Hematopoietic multipotent progenitor cell treated with erythropoietin and hydrocortisone succinate and interleukin-3 and kit ligand, for 6 days (in vitro differentiated cells): ENCODE results near the gene PCK2.
A peak's percentile ranks its signal among the peaks of the same experiment; 100 is the strongest.

Experiments
- DNase-seq: peaks from one replicate; pipeline ENCODE4 v3.0.0-alpha.2; 2015

PCK2 gene

DNA sequence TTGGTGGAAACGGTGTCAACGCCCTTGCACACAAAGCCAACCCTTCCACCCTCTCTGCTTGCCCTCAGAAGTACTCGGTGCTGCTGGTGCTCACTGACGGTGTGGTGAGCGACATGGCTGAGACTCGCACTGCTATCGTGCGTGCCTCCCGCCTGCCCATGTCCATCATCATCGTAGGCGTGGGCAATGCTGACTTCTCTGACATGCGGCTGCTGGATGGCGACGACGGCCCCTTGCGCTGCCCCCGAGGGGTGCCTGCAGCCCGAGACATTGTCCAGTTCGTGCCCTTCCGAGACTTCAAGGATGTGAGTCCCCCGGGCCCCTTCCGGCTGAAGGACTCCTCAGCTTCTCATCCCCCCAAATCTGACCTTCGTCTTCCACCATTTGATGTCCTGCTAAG, 17.0 kb upstream of the PCK2 start:
- no peak for DNase-seq

DNA sequence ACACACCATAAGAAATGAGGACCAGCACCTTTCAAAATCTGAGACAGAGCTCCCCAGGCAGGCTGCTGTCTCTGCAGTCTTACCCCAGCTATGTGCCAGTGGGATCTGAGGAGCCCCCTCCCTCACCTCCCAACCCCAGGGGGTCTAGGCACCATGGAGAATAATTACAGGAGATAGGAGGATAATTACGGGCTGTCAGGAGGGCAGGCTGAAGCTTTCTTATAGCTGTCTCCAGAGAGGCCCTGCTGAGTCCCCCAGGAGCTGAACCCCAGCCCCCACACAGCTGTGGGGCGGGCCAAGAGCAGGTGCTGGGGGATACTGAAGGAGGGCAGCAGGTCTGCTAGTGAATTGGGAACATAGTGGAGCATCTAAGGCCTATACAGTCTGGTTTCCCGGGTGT, 16.0 kb upstream of the PCK2 start:
- no peak for DNase-seq

DNA sequence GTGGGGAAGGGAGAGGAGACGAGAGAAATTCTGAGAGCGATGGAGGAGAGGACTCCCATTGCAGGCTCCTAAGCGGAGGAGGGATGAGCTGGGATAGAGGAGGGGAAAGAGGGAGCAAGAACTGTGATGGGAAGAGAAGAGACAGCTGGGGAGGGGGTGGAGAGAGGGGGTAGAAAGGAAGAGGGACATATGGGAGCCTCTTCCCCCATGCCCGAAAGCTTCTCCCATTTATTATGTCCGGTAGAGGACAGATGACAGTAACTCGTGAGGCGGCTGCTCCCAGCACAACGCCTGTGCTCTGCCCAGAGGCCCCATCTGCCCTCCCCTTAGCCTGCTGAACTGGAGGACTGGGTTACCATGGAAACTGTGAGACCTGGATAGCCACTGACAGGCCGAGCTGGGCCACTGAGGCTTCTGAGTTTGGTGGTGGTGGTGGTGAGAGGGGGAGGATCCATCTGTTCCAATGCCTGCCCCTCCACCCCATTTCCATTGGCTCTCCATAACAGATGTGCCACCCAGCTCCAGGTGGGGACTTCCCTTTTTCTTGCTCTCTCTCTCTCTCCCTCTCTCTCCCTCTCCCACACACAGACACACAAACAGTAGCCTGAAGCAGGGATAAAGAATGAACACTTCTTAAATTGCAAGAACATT, 14.5 kb upstream of the PCK2 start:
- DNase-seq, result peak; percentile 23

DNA sequence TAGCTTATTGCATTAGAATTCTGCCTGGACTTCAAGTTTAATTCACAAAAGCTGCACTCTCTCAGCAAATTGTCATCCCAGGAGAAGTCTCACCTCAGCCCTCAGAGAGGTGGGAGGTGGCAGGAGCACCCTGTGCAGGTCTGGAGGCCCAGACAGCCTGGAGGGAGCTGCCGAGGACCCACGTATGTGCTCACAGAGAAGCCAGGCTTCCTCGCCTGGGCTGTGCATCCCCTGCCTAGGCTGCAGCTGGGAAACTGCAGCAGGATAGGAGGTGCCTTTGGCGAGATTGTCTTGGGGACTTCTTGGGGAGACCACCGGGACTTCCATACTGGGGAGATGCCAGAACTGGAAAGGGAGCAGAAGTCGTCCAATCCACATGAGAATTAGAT, 14.0 kb upstream of the PCK2 start:
- DNase-seq, result no peak

DNA sequence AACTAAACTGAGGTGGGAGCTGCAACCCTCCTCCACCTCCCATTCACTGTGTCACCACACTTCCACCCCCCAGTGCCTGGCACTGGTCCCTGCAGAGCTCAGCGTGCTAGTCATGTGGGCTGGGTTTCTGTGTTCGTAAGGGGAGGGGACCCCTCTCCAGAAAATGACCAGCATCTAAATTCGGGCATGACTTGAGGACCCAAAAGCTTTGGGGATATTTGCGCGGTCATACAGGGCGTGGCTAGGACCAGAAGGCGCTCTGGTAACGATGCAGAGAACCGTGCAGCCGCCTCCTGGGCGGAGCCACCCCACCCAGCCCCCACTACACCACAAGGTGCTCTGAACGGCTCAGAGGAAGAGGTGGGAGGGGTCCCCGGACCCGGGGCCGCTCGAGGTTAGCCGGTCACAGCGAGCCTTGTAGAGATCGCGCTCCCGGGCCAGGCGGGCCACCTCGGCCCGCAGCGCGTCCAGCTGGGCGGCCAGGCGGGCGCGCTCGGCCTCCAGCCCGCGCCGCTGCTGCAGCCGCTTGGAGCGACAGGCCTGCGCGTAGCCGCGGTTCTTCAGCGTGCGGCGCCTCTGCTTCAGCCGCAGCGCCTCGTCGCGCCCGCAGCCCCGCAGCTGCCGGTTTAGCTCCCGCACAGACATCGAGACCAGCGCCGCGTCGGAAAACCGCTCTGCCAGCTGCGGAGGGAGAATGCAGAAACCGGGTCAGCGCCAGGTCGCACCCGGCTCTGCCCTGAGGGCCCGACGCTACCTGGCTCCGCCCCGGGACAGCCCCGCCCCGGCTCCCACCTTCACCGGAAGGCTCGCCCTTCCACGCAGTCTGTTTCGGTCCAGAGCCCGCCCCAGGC, 13.0 kb upstream of the PCK2 start:
- peak; percentile 76 for DNase-seq

DNA sequence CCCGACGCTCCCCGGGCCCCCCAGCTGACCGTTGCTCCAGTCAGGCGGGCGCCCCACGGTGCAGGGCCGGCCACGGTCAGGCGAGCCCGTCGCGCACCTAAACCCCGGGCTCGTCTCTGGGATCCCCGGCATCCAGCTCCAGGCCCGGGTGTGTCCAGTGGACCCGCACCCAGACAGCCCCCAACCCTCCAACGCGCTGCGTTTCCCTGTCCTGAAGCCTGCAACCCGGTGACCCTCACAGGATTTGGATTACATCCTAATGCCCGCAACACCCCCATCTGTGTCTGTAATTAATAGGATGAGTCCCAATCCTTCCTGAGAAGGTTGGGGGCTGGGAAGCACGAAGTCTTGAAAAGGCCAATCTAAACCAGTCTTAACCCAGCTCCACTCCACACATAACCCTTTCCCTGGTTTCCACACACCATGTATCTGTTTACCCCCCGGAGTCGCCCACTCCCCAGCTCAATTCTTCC, 12.3 kb upstream of the PCK2 start:
- DNase-seq, result no peak

DNA sequence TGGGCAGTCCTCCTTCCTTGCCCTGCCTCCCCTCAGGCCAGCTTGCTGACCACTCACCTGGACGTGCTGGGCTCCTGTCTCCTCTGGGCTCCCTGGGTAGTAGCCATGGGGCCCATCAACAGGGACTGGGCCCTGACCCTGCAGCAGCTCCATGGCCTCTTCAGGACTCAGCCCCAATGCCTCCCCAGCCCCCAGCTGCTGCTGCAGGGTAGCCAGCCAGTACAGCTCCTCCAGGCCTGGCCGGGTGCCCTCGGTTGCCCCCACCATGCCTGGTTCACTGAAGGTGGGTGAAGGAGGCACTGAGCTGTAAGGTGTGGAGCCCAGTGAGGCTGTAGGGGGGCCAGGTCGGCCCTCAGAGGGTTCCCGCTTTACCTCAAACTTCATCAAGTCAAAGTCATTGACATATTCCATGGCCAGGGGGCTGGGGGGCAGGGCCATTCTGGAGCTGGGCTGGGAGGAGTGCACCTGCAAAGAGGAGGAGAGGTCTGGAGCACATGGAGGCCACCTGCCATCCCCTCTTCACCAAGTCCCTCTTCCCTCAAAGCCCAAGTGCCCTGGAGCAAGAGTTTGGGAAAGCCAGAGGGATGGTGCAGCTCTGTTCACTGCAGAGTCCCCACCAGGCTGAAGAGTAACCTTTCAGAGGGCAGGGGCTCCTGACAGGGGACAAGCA, 11.6 kb upstream of the PCK2 start:
- no peak for DNase-seq

DNA sequence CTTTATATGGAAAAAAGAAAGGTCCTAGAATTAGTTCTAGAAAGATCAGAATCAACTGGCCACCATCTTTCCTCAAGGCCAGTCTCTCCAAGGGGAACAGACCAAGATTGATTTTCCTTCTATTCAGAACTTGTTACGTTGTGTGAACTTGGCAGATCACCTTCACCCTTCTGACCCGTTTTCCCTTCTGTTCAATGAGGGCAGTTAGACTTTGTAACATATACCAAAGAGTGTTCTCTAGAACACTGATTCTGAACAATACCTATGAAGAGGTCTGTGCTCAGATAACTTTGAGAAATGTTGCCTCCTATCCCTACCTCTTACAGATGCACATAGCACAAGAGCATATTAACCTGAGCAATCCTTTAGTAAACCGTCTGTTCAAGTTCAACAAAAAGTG, 10.6 kb upstream of the PCK2 start:
- no peak for DNase-seq

DNA sequence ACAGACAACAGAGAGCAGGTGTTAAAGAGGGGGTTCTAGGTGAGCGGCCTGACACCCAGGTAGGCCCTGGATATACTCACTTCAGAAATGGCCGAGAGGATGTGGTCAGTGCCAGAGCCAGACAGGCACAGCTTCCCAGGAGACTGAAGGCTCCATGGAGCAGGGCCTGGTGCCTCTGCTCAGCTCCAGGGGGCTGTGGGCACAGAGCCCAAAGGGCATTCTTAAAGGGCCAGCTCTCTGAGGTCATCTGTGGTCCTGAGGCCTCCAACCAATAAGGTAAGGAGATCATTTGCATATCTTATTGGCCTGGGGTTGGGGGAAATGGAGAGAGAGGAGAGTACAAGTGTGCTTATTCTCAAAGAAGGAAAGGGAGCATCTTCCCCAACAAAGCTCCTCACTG, 9.7 kb upstream of the PCK2 start:
- no peak for DNase-seq

DNA sequence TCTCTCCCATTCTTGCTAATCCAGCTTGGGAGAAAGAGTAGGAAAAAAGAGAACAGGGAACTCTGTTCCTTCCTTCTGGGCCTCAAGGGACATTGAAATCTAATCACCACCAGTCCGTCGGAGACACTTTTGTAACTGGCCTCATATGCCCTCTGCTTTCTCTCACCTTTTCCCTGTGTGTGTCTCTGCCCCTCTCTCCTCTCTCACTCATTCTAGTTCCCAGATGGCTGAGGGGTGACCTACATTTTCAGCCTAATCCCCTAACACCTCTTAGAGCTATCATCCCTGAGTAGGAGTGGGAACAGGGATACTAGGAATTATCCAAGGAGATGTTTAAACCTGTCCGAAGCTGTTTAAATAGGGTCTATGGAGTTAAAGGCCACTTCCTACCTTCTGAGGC, 8.9 kb upstream of the PCK2 start:
- DNase-seq, result no peak

DNA sequence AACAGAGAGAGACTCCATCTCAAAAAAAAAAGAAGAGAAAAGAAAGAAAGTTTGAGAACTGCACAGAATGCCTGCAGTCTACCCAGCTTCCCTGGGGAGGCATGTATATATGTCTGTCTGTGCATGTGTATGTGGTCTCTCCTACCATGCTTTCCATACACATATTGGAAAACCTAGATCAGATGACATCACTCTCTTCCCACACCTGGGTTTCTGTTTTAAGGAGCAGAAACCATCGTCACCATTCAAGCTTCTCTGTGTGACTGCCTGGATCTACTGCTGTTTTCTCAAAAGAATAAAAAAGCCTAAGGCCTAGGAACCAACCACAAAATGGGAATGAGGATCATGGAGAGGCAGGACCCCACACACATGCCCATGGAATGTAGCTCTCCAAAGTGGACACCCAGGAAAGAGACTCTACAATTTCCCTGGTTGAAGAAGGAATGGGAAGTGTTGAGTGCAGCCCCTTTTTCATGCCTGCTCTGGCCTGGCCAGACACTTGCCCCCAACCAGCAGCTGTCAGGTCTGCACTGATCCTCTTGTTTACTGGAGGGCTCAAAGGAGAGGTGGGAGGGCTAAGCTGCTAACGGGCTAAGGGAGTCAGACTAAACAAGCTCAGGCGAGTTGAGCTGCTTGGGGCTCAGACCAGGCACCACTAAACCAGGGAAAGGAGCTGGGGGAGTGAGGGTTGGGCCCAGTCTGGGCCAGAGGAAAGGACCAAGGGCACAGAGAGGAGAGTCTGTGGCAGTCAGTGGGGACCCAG, 7.7 kb upstream of the PCK2 start:
- no peak for DNase-seq

DNA sequence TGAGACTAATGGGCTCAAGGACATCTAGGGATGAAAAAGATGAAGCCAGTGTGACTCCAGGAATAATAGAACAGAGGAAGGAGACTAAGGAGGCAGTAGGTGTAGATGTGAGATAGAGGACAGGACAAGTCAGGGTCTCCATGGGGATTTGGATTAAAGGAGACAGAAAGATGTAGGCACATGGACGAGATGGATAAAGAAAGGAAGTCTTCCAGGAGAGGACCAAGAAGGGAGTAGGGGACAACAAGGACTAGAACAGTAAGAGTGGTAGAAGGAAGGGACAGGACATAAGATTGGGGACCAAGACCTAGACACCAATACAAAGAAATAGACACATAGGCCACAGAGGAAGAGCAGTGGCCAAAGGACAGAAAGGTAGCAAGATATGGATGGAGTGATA, 7.1 kb upstream of the PCK2 start:
- DNase-seq, result no peak

DNA sequence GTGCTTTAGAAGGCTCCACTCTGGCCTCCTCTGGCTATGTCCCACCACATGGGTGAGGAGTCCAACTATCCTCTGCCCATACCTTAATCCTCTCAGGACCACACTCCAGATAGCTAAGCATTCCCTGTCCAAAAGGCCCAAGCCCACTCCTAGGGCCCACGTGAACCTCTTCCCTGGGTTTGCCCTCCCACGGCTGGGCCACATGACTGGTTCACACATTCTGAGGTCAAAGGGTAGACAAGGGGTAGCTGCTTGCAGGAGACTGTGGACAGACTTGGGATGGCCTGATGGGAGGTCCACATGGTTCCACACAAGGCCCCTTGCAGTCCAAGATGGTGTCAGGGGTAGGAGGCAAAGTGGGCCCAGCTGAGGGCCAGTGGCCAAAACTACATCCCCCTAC, 6.0 kb upstream of the PCK2 start:
- no peak for DNase-seq

DNA sequence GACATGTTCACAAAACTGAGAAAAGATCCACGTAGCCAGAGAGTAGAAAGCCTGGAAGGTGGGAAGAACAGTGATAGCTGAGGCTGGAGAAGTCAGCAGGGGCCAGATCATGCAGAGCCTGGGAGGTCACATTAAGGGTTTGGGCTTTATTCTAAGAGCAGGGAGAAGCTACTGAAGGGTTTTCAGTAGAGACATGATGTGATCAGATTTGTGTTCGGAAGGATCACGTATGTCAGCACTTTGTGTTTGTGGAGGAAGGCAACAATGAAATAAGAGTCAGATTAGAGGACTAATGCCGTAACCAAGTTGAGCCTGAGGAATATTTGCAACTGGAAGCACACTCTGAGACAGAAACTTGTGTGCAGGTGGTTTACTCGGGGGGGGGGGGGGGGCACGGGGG, 4.2 kb upstream of the PCK2 start:
- no peak for DNase-seq

DNA sequence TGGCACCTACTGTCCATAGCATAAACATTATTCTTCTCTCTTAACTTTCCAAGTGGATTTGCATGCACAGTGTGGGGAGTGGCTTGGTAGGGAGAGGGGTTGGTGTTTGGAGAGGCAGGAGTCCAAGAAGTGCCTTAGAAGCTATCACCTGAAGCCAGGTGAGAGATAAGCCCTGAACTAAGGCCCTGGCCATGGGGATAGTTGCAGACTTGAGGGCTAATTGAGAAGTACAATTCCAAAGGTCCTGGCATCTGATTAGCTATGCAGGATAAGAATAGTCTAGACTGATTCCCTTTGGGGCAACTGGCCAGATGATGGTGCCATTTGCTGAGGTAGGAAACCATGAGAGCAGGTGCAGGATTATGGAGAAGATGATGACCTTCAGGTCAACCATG, 2.0 kb upstream of the PCK2 start:
- DNase-seq, result no peak

DNA sequence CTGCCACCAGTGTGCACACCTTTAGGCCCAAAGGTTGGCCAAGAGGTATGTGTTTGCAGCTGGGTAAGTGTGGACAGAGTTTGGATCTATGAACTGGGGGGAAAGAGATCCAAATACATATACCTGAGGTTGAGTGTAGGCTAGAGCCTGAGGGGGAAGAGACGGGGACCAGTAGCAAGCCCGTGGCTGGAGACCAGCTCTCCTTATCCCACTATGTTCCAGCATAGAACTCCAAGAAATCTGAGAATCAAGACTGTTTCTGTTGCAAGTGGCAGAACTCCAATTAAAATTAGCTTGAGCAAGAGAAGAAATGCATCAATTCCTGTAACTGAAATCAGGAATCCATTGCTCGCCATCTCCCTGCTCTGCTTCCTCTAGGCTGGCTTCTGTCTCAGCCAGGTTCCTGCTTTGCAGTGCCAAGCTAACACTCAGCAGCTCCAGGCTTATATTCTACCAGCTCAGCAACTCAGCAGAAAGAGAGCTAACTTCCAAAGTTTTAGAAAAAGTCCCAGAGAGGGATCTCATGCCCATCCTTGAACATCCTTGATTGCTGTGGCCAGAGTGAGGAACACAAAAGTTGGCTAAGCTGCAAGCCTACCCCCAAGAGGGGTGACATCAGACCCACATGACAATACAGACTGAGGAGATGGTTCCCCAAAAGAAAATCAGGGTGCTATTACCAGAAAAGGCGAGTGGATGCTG, 1.5 kb upstream of the PCK2 start:
- no peak for DNase-seq

DNA sequence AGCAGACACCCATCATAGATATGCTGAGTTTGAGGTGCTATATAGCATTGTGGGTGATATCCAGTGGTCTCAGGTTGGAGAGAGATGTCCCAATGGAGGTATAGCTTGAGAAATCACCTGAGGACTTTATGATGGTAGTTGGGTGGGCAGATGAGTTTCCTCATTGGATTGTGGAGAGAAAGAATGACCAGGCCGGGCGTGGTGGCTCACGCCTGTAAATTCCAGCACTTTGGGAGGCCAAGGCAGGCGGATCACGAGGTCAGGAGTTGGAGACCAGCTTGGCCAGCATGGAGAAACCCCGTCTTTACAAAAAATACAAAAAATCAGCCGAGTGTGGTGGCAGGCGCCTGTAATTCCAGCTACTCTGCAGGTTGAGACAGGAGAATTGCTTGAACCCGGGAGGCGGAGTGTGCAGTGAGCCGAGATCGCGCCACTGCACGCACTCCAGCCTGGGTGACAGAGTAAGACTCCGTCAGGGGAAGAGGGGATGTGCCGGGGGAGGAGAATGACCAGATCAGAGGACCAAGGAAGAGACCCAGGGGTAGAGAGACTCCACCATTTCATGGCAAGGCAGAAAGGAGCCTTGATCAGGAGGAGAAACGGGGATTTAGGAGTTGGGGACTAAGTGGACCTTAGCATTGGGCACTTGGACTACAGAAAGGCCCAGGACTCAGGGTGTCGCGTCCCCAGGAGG, 757 bp upstream of the PCK2 start:
- DNase-seq, result no peak

DNA sequence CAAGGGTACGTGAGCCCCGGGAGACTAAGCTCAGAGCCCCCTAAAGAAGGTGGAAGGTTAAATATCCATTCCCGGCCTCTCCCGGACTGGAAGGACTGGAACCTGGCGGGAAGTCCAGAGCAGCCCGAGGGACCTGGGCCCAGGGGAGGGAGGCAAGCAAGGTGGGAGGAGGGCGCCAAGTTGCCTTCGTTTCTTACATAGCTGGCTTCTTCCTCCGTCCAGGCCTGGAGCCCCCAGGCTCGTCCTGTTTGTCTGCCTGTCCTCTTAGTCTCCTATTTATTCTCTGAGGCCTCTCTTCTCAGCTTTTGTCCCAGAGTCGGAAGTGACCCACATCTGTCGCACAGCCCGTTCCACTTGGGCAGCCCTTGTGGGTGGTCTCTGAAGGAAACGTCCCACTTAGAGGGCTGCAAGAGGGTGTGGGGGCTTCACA, 745 bp downstream of the PCK2 start:
- peak; percentile 42 for DNase-seq

DNA sequence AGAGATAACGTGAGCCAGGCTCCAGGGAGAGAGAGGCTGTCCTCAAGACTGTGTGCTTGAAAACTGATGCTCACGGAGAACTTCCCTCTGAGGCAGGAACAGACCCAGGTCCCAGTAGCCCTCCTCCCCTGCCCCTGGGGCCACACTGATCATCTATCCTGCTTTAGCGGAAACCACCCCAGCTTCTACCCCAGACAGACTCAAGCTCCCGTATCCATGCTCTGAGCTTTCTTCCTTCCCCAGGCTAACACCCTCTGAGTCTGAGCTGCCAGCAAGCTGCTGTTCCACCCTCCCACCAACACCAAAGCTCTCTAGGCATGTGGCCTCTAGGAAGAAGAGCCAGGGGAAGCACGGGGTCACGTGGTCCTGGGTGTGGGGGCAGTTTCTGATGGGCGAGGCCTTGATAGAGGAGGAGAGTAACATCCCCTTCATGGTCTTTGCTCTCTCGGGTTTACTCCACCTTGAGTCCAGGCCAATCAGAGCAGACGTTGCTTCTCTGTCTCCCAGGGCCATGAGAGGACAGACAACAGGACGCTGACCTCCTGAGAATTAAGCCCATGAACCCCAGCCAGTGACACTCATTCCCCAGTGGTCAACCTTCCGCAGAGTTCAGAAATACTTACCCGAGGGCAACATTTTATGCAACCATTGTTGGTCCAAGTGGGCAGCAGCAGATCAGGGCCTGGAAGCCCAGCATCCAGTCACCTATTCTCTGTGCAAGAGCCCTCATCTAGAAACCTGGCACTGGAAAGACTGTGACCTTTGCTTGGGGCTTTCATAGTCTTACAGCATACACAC, 1.4 kb downstream of the PCK2 start:
- peak; percentile 97 for DNase-seq

DNA sequence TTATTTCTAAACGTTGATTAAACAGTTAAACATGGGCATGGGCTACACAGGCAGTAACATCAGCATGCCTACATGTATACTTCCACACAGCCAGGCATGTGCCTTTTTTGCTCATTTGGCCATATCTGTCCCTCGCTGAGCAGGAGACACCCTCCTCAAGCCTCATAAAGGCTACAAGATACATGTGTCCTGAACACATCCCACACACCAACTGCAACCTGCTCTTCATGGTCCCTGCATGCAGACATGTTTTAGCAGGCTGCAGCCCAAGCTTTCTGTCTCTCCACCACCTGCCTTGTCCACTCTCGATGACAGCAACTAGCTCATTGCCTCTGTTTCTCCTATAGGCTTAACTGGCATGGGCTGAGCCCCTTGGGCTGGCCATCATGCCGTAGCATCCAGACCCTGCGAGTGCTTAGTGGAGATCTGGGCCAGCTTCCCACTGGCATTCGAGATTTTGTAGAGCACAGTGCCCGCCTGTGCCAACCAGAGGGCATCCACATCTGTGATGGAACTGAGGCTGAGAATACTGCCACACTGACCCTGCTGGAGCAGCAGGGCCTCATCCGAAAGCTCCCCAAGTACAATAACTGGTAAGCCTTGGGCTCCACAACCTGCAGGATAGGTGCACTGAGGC, 2.6 kb downstream of the PCK2 start:
- DNase-seq, result no peak
